Measurements from ENCODE around the gene HS3ST1.

DNA sequence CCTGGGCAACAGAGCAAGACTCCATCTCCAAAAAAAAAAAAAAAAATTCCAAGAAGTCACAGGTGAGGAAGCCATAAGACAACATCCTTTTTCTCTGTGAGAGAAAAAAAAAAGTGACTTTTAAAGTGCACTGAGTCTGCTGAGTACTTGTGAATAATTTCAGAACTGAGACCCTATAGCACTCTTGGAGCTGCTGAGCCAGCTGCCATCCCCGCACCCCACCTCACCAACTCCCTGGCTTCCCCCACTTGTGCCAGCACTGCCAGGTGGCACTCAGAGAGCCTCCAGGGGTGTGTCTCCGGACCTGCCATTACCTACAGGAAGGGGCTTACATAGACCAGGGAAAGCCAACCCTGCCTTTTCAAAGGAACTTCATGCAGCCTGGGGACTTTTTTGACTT lies 39.2 kb upstream of the HS3ST1 start:
- TF ChIP-seq, protein P1, sequence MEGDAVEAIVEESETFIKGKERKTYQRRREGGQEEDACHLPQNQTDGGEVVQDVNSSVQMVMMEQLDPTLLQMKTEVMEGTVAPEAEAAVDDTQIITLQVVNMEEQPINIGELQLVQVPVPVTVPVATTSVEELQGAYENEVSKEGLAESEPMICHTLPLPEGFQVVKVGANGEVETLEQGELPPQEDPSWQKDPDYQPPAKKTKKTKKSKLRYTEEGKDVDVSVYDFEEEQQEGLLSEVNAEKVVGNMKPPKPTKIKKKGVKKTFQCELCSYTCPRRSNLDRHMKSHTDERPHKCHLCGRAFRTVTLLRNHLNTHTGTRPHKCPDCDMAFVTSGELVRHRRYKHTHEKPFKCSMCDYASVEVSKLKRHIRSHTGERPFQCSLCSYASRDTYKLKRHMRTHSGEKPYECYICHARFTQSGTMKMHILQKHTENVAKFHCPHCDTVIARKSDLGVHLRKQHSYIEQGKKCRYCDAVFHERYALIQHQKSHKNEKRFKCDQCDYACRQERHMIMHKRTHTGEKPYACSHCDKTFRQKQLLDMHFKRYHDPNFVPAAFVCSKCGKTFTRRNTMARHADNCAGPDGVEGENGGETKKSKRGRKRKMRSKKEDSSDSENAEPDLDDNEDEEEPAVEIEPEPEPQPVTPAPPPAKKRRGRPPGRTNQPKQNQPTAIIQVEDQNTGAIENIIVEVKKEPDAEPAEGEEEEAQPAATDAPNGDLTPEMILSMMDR (IDR thresholded peaks at IDR 0.05; ENCODE audit: low read depth, low read length): no peak
- no peak for TF ChIP-seq EZH2phosphoT487 (IDR thresholded peaks at IDR 0.05; ENCODE audit: low read depth)

Measured in OCI-LY3 (cell line).